ENCODE measurements around the gene RXFP2. TPM values are rescaled to one million over a fixed set of nuclear protein-coding genes. Genes with fewer than 3 reads are reported as not detected.

Gene RXFP2
- total RNA-seq, 2 donors from 2014 or later = not detected

GRCh38 chr13:31775686-31776085 lies 36.4 kb downstream of the RXFP2 start:
- peak overlapping the region; percentile 39 to 49 for H3K27ac ChIP-seq
- DNase-seq (ENCODE audit: low spot score) = peak; percentile 81
- H3K36me3 ChIP-seq = no peaks in the 10 kb centered on the region
- no peaks in the 10 kb centered on the region for H3K4me1 ChIP-seq
- H3K9me3 ChIP-seq = no peaks in the 10 kb centered on the region
- H3K4me3 ChIP-seq = no peak overlapping the region
- no peaks in the 10 kb centered on the region for H3K27me3 ChIP-seq
- TF ChIP-seq CTCF (IDR thresholded peaks at IDR 0.05) = no peak

- no peak for DNase-seq (ENCODE audit: low spot score)
- no peaks in the 10 kb centered on the region for H3K36me3 ChIP-seq
- TF ChIP-seq CTCF (IDR thresholded peaks at IDR 0.05) = no peak
- no peaks in the 10 kb centered on the region for H3K9me3 ChIP-seq
- no peak overlapping the region for H3K4me3 ChIP-seq
- no peak overlapping the region for H3K27ac ChIP-seq
- peaks cover 0 to 4% of the 10 kb centered on the region in 2 donors for H3K4me1 ChIP-seq
- H3K27me3 ChIP-seq = no peaks in the 10 kb centered on the region
Measured at GRCh38 chr13:31781064-31781463, 41.7 kb downstream of the RXFP2 start.

DNA sequence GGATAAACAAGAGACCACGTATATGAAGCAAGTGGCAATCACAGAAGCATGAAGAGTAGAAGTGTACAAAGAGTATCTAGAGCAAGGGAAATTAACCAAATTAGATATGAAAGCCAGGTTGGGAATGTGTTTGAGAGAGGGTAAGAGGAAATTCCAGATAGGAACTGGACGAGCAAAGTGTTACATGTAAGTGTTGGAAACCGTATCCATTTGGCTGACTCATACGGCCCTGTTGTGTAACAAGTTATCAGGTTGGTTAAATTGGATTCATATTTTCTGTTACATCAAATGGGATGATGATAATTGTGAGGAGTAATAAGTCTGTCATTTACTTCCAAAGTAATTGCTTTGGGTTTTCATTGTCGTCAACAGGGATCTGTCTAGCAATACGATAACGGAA lies 46.7 kb downstream of the RXFP2 start:
- Histone ChIP-seq H3K27ac (peak overlapping the region in 1 of 2 donors; percentile 14), H3K9me3 (no peaks in the 10 kb centered on the region), H3K4me1 (peaks cover 0 to 4% of the 10 kb centered on the region in 2 donors), H3K4me3 (no peak overlapping the region), H3K36me3 (no peaks in the 10 kb centered on the region), H3K27me3 (no peaks in the 10 kb centered on the region)
- no peak for DNase-seq (ENCODE audit: low spot score)
- no peak for TF ChIP-seq CTCF (IDR thresholded peaks at IDR 0.05)

DNA sequence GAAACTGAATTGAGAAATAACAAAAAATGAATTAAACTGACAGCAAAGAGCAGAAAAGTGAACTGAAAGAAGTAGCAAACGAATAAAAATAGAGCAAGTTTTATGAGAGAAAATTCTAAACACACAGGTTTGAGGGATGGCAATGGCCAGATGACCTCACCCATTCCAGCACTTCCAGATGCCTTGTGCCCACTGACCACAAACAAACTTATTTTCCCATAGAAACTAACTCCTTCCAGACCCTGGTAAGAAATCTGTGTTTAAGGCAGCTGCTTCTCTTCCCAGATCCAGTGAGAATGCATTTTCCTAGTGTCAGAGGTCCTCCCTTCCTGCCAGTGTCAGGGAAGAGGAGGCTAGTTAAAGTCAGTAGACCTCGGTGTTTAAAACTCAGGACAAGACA lies 51.7 kb downstream of the RXFP2 start:
- Histone ChIP-seq H3K9me3 (no peaks in the 10 kb centered on the region), H3K27me3 (no peaks in the 10 kb centered on the region), H3K4me3 (no peak overlapping the region), H3K4me1 (peaks cover 0 to under 1% of the 10 kb centered on the region in 2 donors), H3K27ac (no peak overlapping the region), H3K36me3 (no peaks in the 10 kb centered on the region)
- TF ChIP-seq CTCF (IDR thresholded peaks at IDR 0.05) = no peak
- no peak for DNase-seq (ENCODE audit: low spot score)

DNA sequence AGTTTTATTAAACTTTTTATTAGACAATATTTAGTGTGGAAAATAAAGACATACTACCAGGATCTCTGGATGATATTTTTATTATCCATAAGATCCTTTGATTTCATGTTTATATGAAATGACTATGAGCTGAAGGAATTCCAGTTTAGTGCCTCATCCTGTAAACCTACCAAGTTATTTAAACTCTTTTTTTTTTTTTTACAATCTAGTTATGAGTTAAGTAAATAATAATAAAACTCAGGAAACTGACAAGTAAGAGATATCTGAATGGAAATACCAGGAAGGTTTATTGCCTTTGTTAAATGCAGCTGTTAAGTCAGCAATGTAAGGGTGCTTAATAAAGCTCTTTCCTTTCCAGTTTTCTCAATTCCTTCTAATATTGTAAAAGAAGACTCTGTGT lies 53.9 kb downstream of the RXFP2 start:
- DNase-seq (ENCODE audit: low spot score) = no peak
- no peaks in the 10 kb centered on the region for H3K27me3 ChIP-seq
- no peaks in the 10 kb centered on the region for H3K9me3 ChIP-seq
- no peaks in the 10 kb centered on the region for H3K36me3 ChIP-seq
- no peaks in the 10 kb centered on the region for H3K4me1 ChIP-seq
- H3K27ac ChIP-seq = no peak overlapping the region
- TF ChIP-seq CTCF (IDR thresholded peaks at IDR 0.05) = no peak
- no peak overlapping the region for H3K4me3 ChIP-seq

- Histone ChIP-seq H3K4me1 (no peaks in the 10 kb centered on the region), H3K27me3 (no peaks in the 10 kb centered on the region), H3K4me3 (no peak overlapping the region), H3K27ac (no peak overlapping the region), H3K36me3 (no peaks in the 10 kb centered on the region), H3K9me3 (no peaks in the 10 kb centered on the region)
- TF ChIP-seq CTCF (IDR thresholded peaks at IDR 0.05) = no peak
- DNase-seq (ENCODE audit: low spot score) = peak; percentile 62
Measured at GRCh38 chr13:31794452-31794851, 55.1 kb downstream of the RXFP2 start.
